ENCODE results near the gene DAZ1.
"Not testable (repeated sequence)": the region's sequence is repeated elsewhere in the genome, so short reads cannot be mapped to it uniquely, and the experiment has no call there.

DAZ1 gene, protein sequence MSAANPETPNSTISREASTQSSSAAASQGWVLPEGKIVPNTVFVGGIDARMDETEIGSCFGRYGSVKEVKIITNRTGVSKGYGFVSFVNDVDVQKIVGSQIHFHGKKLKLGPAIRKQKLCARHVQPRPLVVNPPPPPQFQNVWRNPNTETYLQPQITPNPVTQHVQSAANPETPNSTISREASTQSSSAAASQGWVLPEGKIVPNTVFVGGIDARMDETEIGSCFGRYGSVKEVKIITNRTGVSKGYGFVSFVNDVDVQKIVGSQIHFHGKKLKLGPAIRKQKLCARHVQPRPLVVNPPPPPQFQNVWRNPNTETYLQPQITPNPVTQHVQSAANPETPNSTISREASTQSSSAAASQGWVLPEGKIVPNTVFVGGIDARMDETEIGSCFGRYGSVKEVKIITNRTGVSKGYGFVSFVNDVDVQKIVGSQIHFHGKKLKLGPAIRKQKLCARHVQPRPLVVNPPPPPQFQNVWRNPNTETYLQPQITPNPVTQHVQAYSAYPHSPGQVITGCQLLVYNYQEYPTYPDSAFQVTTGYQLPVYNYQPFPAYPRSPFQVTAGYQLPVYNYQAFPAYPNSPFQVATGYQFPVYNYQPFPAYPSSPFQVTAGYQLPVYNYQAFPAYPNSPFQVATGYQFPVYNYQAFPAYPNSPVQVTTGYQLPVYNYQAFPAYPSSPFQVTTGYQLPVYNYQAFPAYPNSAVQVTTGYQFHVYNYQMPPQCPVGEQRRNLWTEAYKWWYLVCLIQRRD

DNA sequence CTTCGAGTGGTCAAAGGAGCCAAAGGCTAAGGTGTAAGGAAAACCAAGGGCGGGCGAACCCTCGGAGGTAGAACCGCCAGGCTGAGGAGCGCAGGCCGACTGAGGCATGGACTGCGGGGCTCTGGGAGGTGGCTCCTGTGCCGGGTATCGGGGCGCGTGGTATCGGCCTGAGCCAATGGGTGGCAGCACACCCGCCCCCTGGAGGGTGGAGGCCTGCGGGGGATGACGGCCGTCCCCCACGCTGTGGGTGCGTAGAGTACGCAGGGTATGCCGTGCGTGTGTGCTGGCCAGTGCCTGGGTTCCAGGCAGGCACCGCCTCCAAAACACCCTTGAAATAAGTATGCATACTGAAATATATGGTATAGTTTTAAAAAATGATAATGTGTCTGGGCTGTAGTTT lies at the start of gene DAZ1:
Gene DAZ1 (minus strand): TSS at position 101 of the 400 bp plus-strand sequence. CDS start 208 bp downstream, outside the sequence.
- not testable (repeated sequence) for DNase-seq

DNA sequence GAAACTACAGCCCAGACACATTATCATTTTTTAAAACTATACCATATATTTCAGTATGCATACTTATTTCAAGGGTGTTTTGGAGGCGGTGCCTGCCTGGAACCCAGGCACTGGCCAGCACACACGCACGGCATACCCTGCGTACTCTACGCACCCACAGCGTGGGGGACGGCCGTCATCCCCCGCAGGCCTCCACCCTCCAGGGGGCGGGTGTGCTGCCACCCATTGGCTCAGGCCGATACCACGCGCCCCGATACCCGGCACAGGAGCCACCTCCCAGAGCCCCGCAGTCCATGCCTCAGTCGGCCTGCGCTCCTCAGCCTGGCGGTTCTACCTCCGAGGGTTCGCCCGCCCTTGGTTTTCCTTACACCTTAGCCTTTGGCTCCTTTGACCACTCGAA lies 20.4 kb upstream of the DAZ1 start, which contains the start of gene DAZ2:
Gene DAZ2 (plus strand): TSS at position 301 of the 400 bp plus-strand sequence. CDS start 208 bp downstream, outside the sequence.
- not testable (repeated sequence) for DNase-seq

DNA sequence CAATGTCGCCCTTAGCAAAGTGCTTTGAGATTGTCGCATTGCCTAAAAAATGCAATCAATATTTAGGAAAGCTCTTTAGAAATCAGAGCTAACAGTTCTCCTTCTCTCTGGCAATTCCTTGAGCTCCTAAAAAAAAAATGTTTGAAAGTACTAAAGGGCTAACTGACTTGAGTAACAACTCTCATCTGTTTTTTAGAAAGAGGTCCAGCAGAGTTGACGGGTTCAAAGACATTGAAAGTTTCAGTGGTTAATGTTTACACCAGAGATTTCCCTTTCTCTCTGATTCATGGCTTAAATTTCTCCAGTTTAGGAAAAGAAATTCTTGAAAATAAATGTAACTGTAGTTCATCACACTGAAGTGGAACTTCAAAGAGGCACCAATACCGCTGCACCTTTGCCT lies 11.9 kb upstream of the DAZ1 start:
- DNase-seq: not testable (repeated sequence)

DNA sequence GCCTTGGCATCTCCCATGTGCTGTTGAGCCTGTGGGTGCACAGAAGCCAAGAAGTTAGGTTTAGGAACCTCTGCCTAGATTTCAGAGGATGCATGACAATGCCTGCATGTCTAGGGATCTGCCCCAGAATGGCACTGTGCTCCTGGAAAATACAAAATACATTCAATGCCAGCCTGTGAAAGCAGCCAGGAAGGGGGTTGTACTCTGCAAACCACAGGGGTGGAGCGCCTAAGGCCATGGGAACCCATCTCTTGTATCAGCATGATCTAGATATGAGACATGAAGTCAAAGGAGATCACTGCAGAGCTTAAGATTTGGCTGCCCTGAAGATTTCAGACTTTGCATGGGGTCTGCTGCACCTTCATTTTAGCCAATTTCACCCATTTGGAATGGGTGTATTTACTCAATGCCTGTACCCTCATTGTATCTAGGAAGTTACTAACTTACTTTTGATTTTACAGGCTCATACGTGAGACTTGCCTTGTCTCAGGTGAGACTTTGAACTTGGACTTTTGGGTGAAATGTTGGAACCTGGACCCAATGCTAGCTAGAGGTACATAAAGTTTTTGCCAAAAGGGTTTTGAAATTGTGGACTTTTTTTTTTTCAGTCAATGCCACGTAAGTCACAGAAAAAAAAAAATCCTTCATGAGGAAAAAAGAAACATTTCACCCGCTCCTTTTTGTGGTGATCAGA lies 11.1 kb upstream of the DAZ1 start:
- DNase-seq: not testable (repeated sequence)

DNA sequence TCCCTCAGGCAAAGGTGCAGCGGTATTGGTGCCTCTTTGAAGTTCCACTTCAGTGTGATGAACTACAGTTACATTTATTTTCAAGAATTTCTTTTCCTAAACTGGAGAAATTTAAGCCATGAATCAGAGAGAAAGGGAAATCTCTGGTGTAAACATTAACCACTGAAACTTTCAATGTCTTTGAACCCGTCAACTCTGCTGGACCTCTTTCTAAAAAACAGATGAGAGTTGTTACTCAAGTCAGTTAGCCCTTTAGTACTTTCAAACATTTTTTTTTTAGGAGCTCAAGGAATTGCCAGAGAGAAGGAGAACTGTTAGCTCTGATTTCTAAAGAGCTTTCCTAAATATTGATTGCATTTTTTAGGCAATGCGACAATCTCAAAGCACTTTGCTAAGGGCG lies 8.6 kb upstream of the DAZ1 start:
- not testable (repeated sequence) for DNase-seq

Measured in CD4-positive, alpha-beta T cell treated with Interleukin-4 for 1 hour (primary cell).